Measurements from ENCODE around the gene CRYAA.

- TF ChIP-seq, protein P1, sequence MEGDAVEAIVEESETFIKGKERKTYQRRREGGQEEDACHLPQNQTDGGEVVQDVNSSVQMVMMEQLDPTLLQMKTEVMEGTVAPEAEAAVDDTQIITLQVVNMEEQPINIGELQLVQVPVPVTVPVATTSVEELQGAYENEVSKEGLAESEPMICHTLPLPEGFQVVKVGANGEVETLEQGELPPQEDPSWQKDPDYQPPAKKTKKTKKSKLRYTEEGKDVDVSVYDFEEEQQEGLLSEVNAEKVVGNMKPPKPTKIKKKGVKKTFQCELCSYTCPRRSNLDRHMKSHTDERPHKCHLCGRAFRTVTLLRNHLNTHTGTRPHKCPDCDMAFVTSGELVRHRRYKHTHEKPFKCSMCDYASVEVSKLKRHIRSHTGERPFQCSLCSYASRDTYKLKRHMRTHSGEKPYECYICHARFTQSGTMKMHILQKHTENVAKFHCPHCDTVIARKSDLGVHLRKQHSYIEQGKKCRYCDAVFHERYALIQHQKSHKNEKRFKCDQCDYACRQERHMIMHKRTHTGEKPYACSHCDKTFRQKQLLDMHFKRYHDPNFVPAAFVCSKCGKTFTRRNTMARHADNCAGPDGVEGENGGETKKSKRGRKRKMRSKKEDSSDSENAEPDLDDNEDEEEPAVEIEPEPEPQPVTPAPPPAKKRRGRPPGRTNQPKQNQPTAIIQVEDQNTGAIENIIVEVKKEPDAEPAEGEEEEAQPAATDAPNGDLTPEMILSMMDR (IDR thresholded peaks at IDR 0.05) = no peak
- no peak for TF ChIP-seq POLR2A (IDR thresholded peaks at IDR 0.05)
These were observed 26.6 kb downstream of the CRYAA start for GRCh38 chr21:43195121-43196021.
